ENCODE data around the gene DTHD1. TPM values are rescaled to one million over a fixed set of nuclear protein-coding genes. Genes with fewer than 3 reads are reported as not detected.

Gene DTHD1
- total RNA-seq, 2 experiments from 2014 or later = 0.11 to 0.16 TPM

DNA sequence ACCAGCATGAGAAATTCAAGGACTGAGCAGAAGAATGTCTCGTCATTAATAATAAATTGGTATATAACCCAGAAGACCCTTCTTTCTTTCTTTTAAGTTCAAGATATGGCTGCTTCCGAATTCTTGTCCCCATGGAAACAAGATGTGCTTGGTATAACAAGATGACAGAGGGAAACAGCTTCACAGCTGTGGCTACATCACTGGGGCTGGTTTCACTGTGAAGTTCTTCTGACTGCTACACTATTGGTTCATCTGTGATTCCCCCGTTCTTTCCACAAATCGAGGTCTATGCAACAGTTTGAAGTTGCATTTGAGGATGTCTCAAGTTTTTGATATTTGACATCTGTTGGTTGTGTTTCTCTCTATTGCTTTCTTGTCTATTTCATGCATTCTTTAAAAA, 12.3 kb upstream of the DTHD1 start:
- Histone ChIP-seq H3K27me3 (ENCODE audit: control insufficient read depth in 1 of 2, insufficient read depth in 2 of 2, low read length in 2 of 2) (no peaks in the 10 kb centered on the region), H3K9me3 (ENCODE audit: control insufficient read depth in 1 of 2, insufficient read depth in 1 of 2, low read length in 2 of 2) (no peaks in the 10 kb centered on the region), H3K36me3 (ENCODE audit: insufficient read depth, low read length) (no peaks in the 10 kb centered on the region), H3K4me3 (ENCODE audit: low read length) (no peak overlapping the region), H3K27ac (ENCODE audit: low read depth in 1 of 2, low read length in 2 of 2) (peak overlapping the region in 1 of 2 donors; percentile 35), H3K4me1 (ENCODE audit: insufficient read depth, low read length) (no peaks in the 10 kb centered on the region)
- no peaks in the 10 kb centered on the region for H3K27me3 Mint-ChIP-seq
- no peaks in the 10 kb centered on the region for H3K36me3 Mint-ChIP-seq (ENCODE audit: low read depth)
- POLR2A ChIA-PET = interaction anchor here (2.8 to 3.4 kb wide), 2 partner anchors 10 to 25 kb away, joined by 10 to 24 read pairs; partner anchors contain the start of gene ARAP2
- ATAC-seq (ENCODE audit: poor library complexity) (peak; percentile 92), DNase-seq (peak in 6 of 14 experiments; percentile 11 to 87 (median 58))
- H3K4me1 Mint-ChIP-seq (ENCODE audit: low read depth) = peaks cover 42% of the 10 kb centered on the region
- H3K9me3 Mint-ChIP-seq = no peaks in the 10 kb centered on the region
- H3K27ac Mint-ChIP-seq = peak overlapping the region; percentile 74
- no peak overlapping the region for H3K4me3 Mint-ChIP-seq
- intact Hi-C loops (cut with DNase I, micrococcal nuclease) = no loop called here
- CTCF ChIA-PET = interaction anchor here (1.4 to 1.7 kb wide), 2 partner anchors 17 to 24 kb away, joined by 4 read pairs; no protein-coding TSS in a partner anchor
- TF ChIP-seq, protein P1, sequence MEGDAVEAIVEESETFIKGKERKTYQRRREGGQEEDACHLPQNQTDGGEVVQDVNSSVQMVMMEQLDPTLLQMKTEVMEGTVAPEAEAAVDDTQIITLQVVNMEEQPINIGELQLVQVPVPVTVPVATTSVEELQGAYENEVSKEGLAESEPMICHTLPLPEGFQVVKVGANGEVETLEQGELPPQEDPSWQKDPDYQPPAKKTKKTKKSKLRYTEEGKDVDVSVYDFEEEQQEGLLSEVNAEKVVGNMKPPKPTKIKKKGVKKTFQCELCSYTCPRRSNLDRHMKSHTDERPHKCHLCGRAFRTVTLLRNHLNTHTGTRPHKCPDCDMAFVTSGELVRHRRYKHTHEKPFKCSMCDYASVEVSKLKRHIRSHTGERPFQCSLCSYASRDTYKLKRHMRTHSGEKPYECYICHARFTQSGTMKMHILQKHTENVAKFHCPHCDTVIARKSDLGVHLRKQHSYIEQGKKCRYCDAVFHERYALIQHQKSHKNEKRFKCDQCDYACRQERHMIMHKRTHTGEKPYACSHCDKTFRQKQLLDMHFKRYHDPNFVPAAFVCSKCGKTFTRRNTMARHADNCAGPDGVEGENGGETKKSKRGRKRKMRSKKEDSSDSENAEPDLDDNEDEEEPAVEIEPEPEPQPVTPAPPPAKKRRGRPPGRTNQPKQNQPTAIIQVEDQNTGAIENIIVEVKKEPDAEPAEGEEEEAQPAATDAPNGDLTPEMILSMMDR (IDR thresholded peaks at IDR 0.05) = no peak

DNA sequence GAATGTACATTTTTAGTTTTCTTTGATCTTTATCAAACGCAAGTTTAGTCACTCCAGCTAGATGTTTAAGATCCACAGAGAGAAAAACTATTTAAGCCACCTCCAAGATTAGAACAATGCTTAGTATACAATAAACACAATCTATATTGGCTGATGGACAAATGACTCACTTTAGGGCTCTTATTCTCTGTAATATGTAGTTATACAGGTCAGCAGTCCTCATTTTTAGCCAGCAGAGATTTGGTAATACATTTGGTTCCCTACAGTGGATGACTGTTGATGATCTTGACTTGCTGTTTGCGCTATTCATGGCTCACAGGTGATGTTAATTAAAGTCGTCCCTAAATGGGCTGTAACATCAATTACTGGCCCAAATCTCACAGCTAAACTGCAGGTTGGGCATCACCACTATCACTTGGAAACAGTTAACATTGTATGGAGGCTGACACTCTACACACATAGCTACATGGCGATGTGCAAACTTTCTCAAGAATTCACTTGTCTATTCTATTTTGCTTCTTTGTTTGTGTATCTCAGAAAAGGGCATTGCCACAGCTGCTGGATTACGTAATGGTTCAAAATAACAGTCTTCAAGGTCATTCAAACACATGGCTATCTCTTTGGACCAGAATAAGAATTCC, 11.8 kb upstream of the DTHD1 start:
- CTCF ChIA-PET = interaction anchor here (1.4 to 1.7 kb wide), 2 partner anchors 24 to 125 kb away, joined by 3 to 4 read pairs; no protein-coding TSS in a partner anchor
- Mint-ChIP-seq H3K4me3 (no peak overlapping the region), H3K9me3 (no peaks in the 10 kb centered on the region)

DNA sequence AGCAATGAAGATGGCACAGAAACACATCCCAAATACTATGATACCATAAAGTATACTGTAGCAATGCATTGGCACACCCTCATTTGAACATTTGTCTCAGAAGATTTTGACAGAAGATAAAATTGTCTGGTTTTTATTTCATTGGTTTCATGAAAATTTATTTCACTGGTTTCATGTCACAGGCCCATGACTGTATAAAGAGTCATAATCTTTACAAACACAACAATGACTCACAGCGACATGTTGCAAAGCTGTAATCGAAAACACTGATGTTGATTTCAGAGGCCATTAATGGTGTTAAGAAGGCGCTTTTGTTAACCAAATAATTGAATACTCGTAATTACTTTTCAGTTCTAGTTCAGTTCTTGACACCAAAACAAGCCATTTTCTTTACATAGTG, 8.1 kb upstream of the DTHD1 start:
- Mint-ChIP-seq H3K4me1 (ENCODE audit: low read depth) (peaks cover 23% of the 10 kb centered on the region), H3K27ac (no peak overlapping the region), H3K9me3 (no peaks in the 10 kb centered on the region), H3K36me3 (ENCODE audit: low read depth) (no peaks in the 10 kb centered on the region), H3K4me3 (no peak overlapping the region), H3K27me3 (no peaks in the 10 kb centered on the region)
- Histone ChIP-seq H3K4me3 (ENCODE audit: low read length) (no peak overlapping the region), H3K9me3 (ENCODE audit: control insufficient read depth in 1 of 2, insufficient read depth in 1 of 2, low read length in 2 of 2) (no peaks in the 10 kb centered on the region), H3K36me3 (ENCODE audit: insufficient read depth, low read length) (no peaks in the 10 kb centered on the region), H3K27me3 (ENCODE audit: control insufficient read depth in 1 of 2, insufficient read depth in 2 of 2, low read length in 2 of 2) (no peaks in the 10 kb centered on the region), H3K27ac (ENCODE audit: low read depth in 1 of 2, low read length in 2 of 2) (no peak overlapping the region), H3K4me1 (ENCODE audit: insufficient read depth, low read length) (no peaks in the 10 kb centered on the region)
- intact Hi-C loops (cut with DNase I, micrococcal nuclease) = no loop called here
- ChIA-PET POLR2A (no interaction called here), CTCF (no interaction called here)
- ATAC-seq (ENCODE audit: poor library complexity) (no peak), DNase-seq (no peak)
- TF ChIP-seq, protein P1 (IDR thresholded peaks at IDR 0.05) = no peak

More for the DNA sequence above, 11.8 kb upstream of the DTHD1 start:
- intact Hi-C loops (cut with DNase I, micrococcal nuclease) = no loop called here
- H3K9me3 ChIP-seq (ENCODE audit: control insufficient read depth in 1 of 2, insufficient read depth in 1 of 2, low read length in 2 of 2) = no peaks in the 10 kb centered on the region
- H3K4me3 ChIP-seq (ENCODE audit: low read length) = no peak overlapping the region
- Mint-ChIP-seq H3K4me1 (ENCODE audit: low read depth) (peaks cover 42% of the 10 kb centered on the region), H3K27ac (peak overlapping the region; percentile 74), H3K27me3 (no peaks in the 10 kb centered on the region), H3K36me3 (ENCODE audit: low read depth) (no peaks in the 10 kb centered on the region)
- TF ChIP-seq, protein P1 (IDR thresholded peaks at IDR 0.05) = no peak
- POLR2A ChIA-PET = interaction anchor here (2.8 kb wide), 1 partner anchor 11 kb away, joined by 10 read pairs; no protein-coding TSS in a partner anchor
- no peak for ATAC-seq (ENCODE audit: poor library complexity)
- DNase-seq = no peak
- H3K36me3 ChIP-seq (ENCODE audit: insufficient read depth, low read length) = no peaks in the 10 kb centered on the region
- H3K27me3 ChIP-seq (ENCODE audit: control insufficient read depth in 1 of 2, insufficient read depth in 2 of 2, low read length in 2 of 2) = no peaks in the 10 kb centered on the region
- no peaks in the 10 kb centered on the region for H3K4me1 ChIP-seq (ENCODE audit: insufficient read depth, low read length)
- H3K27ac ChIP-seq (ENCODE audit: low read depth in 1 of 2, low read length in 2 of 2) = no peak overlapping the region
